ENCODE results near the gene PIH1D1. TPM values are rescaled to one million over a fixed set of nuclear protein-coding genes. Genes with fewer than 3 reads are reported as not detected.
"Not testable (repeated sequence)": the region's sequence is repeated elsewhere in the genome, so short reads cannot be mapped to it uniquely, and the experiment has no call there.

Gene PIH1D1
- total and polyA plus RNA-seq, 12 donors, result 15.7 to 60.0 (median 29.3) TPM

GRCh38 chr19:49447485-49448431 is 3.9 kb downstream of the PIH1D1 start:
- 72 to 74% methylated on average over 32 of the region's 32 CpGs for WGBS, 2 donors
- peak in 1 of 2 donors; percentile 63 for DNase-seq
- no peak for TF ChIP-seq CTCF (IDR thresholded peaks at IDR 0.05)
- peaks cover 0 to 31% (median 6%) of the 10 kb centered on the region in 9 donors for H3K4me1 ChIP-seq
- ATAC-seq, result no peak
- intact Hi-C loops (cut with DNase I), result loop anchor here in 4 of 10 donors (5.0 to 10.0 kb wide), 3 partner anchors 183 to 223 kb away; no protein-coding TSS in a partner anchor
- H3K4me3 ChIP-seq, result no peak overlapping the region
- no peaks in the 10 kb centered on the region for H3K27me3 ChIP-seq
- H3K36me3 ChIP-seq, result peaks cover 0 to 44% (median 0%) of the 10 kb centered on the region in 9 donors
- H3K27ac ChIP-seq, result no peak overlapping the region
- no peaks in the 10 kb centered on the region for H3K9me3 ChIP-seq

- H3K4me3 ChIP-seq, result no peak overlapping the region
- DNase-seq (no peak), ATAC-seq (no peak)
- no peak overlapping the region for H3K27ac ChIP-seq
- no peaks in the 10 kb centered on the region for H3K9me3 ChIP-seq
- intact Hi-C loops (cut with DNase I), result loop anchor here in 4 of 10 donors (5.0 to 10.0 kb wide), 3 partner anchors 181 to 221 kb away; no protein-coding TSS in a partner anchor
- no peak for TF ChIP-seq CTCF (IDR thresholded peaks at IDR 0.05)
- 91 to 94% methylated on average over 3 of the region's 3 CpGs for WGBS, 2 donors
- H3K36me3 ChIP-seq, result peaks cover 0 to 44% (median 0%) of the 10 kb centered on the region in 9 donors
- peaks cover 0 to 16% (median 11%) of the 10 kb centered on the region in 7 donors for H3K27me3 ChIP-seq
- peaks cover 0 to 29% (median 6%) of the 10 kb centered on the region in 9 donors for H3K4me1 ChIP-seq
These were observed 5.6 kb downstream of the PIH1D1 start for GRCh38 chr19:49445997-49446396.

- not testable (repeated sequence) for DNase-seq
These were observed 7.4 kb downstream of the PIH1D1 start for GRCh38 chr19:49444100-49444700.

GRCh38 chr19:49443366-49444099 is 8.1 kb downstream of the PIH1D1 start:
- intact Hi-C loops (cut with DNase I), result loop anchor here (1.0 to 10.0 kb wide), 7 partner anchors 51 to 219 kb away; partner anchors contain the start of genes DKKL1 (in 1 of the 10) and TEAD2 (in 1 of the 10)
- Histone ChIP-seq H3K27ac (peak overlapping the region; percentile 55 to 92 (median 86)), H3K4me3 (peak overlapping the region; percentile 60 to 93 (median 69)), H3K36me3 (peaks cover 0 to 27% (median 0%) of the 10 kb centered on the region in 9 donors), H3K9me3 (no peaks in the 10 kb centered on the region), H3K4me1 (peaks cover 0 to 23% (median 6%) of the 10 kb centered on the region in 9 donors), H3K27me3 (peaks cover 8 to 40% (median 36%) of the 10 kb centered on the region in 7 donors)
- DNase-seq (peak; percentile 94 to 96), ATAC-seq (peak; percentile 86 to 95 (median 93))
- WGBS, 2 donors, result 0 to 1% methylated on average over 44 to 47 of the region's 47 CpGs
- TF ChIP-seq CTCF (IDR thresholded peaks at IDR 0.05), result peak; percentile 65 to 89 (median 80)

More at GRCh38 chr19:49444100-49444700, 7.4 kb downstream of the PIH1D1 start:
- not testable (repeated sequence) for H3K9me3 ChIP-seq, ATAC-seq, H3K4me3 ChIP-seq
- Histone ChIP-seq H3K27ac (peak overlapping the region in 3 of 10 donors; percentile 61 to 92 (median 86)), H3K27me3 (peaks cover 8 to 34% (median 29%) of the 10 kb centered on the region in 7 donors), H3K4me1 (peaks cover 0 to 23% (median 6%) of the 10 kb centered on the region in 9 donors), H3K36me3 (peaks cover 0 to 34% (median 0%) of the 10 kb centered on the region in 9 donors)
- 67 to 72% methylated on average over 5 of the region's 5 CpGs for WGBS, 2 donors
- intact Hi-C loops (cut with DNase I), result loop anchor here in 4 of 10 donors (5.0 to 10.0 kb wide), 3 partner anchors 52 to 219 kb away; no protein-coding TSS in a partner anchor

Measured in heart right ventricle (tissue), 16 donors.